LHCN-M2 (cell line): ENCODE data around the gene RBFOX1. TPM values are rescaled to one million over a fixed set of nuclear protein-coding genes. Genes with fewer than 3 reads are reported as not detected.

ENCODE experiments used
- DNase-seq: peaks from one replicate; pipeline ENCODE4 v3.0.0-alpha.2; 2012; ENCODE audit warnings: low read depth
- total RNA-seq: library from RNA; depleted of rRNA; stranded (reverse); fragments of >200 nt; gene quantifications from 2 replicates; pipeline ENCODE4 v1.2.3, GENCODE V29; 2014

The RBFOX1 gene
- total RNA-seq, 1 experiment from 2014 or later = 3.7 TPM

DNA sequence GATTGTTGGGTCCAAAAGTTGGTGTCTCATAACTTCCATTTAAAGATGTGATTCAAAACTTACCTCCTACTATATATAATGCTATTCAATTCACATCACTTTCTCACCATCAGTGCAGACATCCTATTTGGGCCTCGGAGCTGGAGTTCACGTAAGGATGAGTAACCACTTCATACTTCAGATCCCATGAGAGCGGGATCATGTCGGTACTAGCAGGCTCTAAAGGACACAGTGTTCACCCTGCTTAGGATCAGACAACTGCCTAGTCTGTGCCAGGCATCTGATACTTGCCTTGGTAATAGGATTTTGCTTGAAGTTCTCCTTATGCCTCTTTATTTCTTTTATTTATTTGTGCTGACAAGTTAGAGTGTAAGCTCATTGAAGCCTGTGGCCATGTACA, 39.5 kb downstream of the RBFOX1 start:
- DNase-seq = peak; percentile 78

- DNase-seq = no peak
Measured at GRCh38 chr16:7373776-7374175, 41.1 kb downstream of the RBFOX1 start.

DNA sequence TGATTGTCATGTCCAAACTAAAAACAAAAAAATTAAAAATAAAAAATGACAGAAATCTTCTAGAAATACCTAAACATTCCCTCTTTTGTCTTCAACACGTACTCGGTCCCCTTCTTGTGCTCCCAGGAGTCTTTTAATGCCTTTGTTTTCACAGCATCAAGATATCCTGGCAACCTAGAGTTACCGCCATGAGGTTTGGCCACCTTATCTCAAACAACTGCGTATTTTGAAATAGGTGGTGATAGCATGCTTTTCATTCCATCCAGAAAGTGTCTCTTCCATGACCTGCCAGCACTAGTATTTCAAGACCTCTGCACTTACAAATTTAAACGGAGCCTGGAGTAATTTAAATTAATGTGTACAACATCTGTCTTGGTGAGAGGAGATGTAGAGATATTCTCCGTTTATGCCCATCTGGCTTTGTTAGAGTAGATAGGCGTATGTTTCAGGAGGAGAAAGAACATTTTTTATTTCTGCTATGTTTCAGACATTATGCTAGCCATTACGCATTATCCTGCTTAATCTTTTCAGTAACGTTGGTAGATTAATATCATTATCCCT, 42.0 kb downstream of the RBFOX1 start:
- no peak for DNase-seq

DNA sequence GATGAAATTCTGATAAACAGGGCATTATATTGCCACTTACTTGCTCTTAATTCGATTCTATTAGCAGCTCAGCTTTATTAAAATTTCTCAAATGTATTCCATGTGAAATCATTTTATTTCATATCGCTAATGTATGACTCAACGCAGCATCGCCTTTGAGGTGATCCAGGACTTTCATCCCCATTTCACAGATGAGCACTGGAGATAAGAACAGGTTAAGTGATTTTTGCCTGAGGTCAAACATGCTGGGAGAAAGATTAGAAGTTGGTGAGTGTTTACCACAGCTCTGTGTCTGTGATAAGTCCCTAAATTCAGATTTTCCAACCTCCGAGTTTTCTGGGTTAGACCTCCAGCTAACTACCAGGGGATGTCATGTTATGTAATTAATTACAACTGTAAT, 43.6 kb downstream of the RBFOX1 start:
- no peak for DNase-seq

DNA sequence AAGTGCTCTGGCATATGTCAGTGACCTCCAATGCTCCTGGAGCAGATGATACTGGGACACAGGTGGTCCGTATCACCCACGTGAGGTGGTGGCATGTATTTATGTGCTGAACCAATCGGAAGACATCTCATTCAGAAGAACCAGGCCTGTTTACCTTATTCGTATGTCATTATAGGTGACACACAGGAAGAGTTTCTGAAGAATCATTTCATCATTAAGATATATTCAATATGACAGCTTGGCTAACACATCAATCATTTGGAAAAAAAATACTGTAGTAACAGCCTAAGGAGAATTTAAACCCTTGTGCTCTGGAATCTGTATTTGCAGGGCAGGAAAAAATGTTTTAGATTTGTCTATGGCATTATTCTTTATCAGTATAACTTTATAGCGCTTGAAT, 44.6 kb downstream of the RBFOX1 start:
- no peak for DNase-seq

- DNase-seq = no peak
Measured at GRCh38 chr16:7378024-7378695, 45.5 kb downstream of the RBFOX1 start.

DNA sequence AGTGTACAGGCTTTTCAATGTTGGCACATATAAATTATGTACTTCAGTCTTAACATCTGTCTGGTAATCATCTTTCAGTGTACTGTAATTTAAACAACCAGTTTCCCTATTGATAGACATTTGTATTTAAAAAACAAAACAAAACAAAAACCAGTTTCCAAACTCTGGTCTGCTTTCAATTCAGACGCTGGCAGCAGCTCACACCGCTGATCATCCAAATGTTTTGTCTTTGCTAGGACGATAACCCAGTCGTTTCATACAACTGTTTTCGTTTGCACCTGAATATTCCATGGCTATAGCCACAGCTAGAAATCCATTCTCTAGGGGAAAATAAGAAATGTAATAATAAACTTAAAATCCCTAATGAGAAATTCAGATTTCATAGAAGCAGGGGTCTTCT, 47.8 kb downstream of the RBFOX1 start:
- DNase-seq = no peak

GRCh38 chr16:7380911-7381310, 48.3 kb downstream of the RBFOX1 start:
- DNase-seq = no peak

DNA sequence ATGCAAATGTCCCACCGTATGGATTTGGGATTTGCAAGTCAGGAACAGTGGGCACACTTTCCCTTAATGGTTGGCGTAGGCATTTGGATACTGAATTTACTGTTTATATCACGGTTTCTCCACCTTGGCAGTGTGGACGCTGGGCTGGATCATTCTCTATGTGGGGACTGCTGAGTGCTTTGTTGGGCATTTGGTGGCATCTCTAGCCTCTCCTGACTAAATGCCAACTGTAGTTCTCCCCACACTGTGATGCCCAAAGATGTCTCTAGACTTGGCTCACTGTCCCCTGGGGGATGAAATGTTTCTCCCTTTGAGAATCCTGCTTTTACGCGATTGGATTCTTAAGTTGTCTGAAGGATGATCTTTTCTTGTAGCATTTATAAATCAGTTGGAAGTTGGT, 49.0 kb downstream of the RBFOX1 start:
- no peak for DNase-seq

DNA sequence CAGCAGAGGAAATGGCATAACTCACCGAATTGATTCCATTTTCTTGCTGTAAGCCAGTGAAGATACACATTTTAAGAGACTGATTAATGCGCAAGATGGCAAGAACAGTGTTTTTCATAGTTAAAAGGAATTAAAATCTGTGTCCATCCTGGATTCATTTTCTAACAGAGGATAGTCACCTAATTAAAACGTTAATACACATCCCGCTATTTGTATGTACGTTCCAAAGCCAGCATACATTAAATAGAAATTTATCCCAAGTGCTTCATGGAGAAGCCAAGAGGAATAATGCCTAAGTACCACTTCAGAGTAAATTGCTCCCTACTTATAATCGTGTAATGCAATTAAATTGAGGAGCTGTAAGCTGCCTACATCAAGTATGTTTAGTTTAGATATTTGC, 49.9 kb downstream of the RBFOX1 start:
- DNase-seq = no peak

GRCh38 chr16:7390974-7391373, 58.3 kb downstream of the RBFOX1 start:
- DNase-seq = no peak

GRCh38 chr16:7391694-7392093, 59.0 kb downstream of the RBFOX1 start:
- DNase-seq = no peak

- DNase-seq = no peak
Measured at GRCh38 chr16:7392206-7392605, 59.6 kb downstream of the RBFOX1 start.

GRCh38 chr16:7393680-7394079, 61.0 kb downstream of the RBFOX1 start:
- DNase-seq = no peak

DNA sequence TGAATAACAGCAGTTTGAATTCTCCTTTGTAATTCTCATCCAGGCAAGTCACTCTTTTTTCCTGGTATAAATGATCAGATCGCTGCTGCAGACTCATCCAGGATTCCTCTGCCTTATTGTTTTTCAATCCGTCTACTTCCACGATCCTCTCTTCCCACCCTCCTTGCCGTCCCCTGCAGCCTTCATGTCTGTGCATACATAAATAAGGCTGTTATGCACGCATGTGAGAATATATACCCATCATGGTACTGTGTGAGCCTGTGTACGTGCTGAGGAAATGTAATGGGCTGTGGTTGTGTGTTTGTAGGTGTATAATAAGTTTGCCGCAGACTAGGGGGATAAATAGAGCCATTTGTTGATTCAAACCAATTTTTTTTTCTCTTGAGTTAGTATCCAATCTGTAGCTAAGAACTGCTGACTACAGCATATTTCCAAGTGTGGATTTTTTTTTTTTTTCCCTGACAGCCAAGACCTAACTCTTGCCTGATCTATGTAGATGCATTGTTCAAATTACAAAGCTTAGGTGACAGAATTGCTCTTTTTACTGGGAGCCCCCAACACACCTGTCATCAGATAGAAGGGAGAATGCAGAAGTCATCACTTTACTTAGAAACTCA, 62.2 kb downstream of the RBFOX1 start:
- DNase-seq = no peak

DNA sequence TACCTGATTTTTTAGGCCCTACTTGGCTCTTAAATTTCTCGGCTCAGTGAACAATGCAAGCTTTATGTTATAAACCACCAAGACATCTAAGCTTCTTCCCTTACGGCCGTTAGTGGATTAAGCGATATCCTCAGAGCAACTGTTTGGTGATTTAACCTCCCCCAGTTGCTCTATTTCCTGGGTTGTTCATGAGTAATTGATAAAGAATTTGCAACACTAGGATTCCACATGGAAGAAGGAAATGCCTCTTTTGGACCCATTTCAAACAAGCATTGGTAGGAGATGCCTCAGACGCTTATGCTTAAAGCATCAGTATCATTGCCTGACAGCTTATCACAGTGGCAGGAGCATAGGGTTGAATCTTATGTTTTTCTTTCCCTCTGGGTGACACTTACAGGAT, 65.3 kb downstream of the RBFOX1 start:
- DNase-seq = peak; percentile 99

GRCh38 chr16:7398536-7398935, 65.9 kb downstream of the RBFOX1 start:
- peak; percentile 36 for DNase-seq

GRCh38 chr16:7399296-7399695, 66.7 kb downstream of the RBFOX1 start:
- DNase-seq = no peak

- no peak for DNase-seq
Measured at GRCh38 chr16:7400117-7400890, 67.7 kb downstream of the RBFOX1 start.

DNA sequence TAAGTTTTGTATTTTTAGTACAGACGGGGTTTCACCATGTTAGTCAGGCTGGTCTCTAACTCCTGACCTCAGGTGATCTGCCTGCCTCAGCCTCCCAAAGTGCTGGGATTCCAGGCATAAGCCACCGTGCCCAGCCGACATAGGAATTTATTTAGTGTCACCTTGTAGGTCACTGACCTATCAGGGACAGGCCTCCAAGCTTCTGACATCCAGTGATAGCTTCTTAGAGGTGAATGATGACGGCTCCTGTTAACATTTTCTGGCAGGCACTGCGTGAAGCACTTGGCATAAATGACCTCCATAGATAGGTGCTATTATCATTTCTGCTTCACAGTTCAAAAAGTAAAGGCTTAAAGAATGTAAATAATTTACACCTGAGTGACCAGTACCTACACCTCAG, 71.6 kb downstream of the RBFOX1 start:
- DNase-seq = no peak

DNA sequence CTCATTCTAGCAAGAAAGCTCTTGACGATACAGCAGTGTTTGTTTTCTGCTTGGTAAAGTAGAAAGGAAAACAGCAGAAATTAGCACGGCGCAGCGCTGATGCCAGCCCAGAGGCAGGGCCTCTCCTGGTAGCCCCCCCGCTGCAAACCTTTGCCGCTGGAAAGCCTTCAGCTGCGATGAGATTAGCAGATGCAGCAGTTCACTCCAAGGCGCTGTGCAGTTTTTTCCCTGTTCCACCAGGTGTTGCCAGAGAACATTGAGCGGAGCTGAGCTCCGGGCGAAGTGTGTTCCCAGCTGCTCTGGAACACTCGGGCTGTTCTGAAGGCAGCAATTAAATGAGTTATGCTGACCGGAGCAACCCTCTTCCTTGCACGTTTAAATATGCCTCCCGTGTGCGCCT, 72.5 kb downstream of the RBFOX1 start:
- DNase-seq = peak; percentile 80

- no peak for DNase-seq
Measured at GRCh38 chr16:7408700-7409365, 76.2 kb downstream of the RBFOX1 start.
